IMR-90 (cell line): Measurements from ENCODE around the gene PSMB2. TPM values are rescaled to one million over a fixed set of nuclear protein-coding genes. Genes with fewer than 3 reads are reported as not detected.

Experiments
- ATAC-seq: fragments of 200-7000 bp; cut with Tn5 transposase; 2 replicates; pipeline ENCODE4 v1.9.1; 2020; ENCODE audit warnings: low read depth, mild to moderate bottlenecking, moderate library complexity
- BruUV-seq: library from RNA; stranded (reverse); fragments of 400-500 nt; replicated peaks from 2 replicates; lab custom pipeline; 2021; lab: Mats Ljungman, UMichigan
- CTCF ChIA-PET: fragments of 300-600 bp; formaldehyde crosslinking; extraction: SDS; loops from one replicate; lab custom pipeline; 2021; ENCODE audit warnings: antibody characterized with exemption; lab: Yijun Ruan, JAX
- POLR2A ChIA-PET: fragments of 300-600 bp; sonication (Branson Sonifier 250); formaldehyde crosslinking; loops from one replicate; lab custom pipeline; 2022; ENCODE audit warnings: antibody characterized with exemption; ENCODE audit not compliant: unreplicated experiment; lab: Charles Lee
- DNase-seq: peaks from one replicate; pipeline ENCODE4 v3.0.0; 2013
- H2AFZ ChIP-seq: replicated peaks from 2 replicates; pipeline ENCODE3; 2013; ENCODE audit warnings: low read length, mild to moderate bottlenecking; ENCODE audit not compliant: poor library complexity
- H2AK5ac ChIP-seq: 2 replicates; pipeline ENCODE4 v1.6.1; 2013; ENCODE audit warnings: low read depth, low read length, inconsistent platforms
- H2AK9ac ChIP-seq: replicated peaks from 2 replicates; pipeline ENCODE3; 2013; ENCODE audit warnings: mild to moderate bottlenecking, low read depth, low read length, moderate library complexity; ENCODE audit not compliant: poor library complexity
- H2BK120ac ChIP-seq: 2 replicates; pipeline ENCODE4 v1.6.1; 2013; ENCODE audit warnings: low read depth, low read length, inconsistent platforms
- H2BK15ac ChIP-seq: 3 replicates; pipeline ENCODE4 v1.6.1; 2013; ENCODE audit warnings: low read depth, low read length, inconsistent platforms
- H2BK20ac ChIP-seq: 2 replicates; pipeline ENCODE4 v1.6.1; 2013; ENCODE audit warnings: low read depth, mild to moderate bottlenecking, inconsistent platforms, low read length, moderate library complexity
- H2BK5ac ChIP-seq: 2 replicates; pipeline ENCODE4 v1.6.1; 2013; ENCODE audit warnings: mild to moderate bottlenecking, low read depth, low read length, inconsistent platforms; ENCODE audit not compliant: poor library complexity, severe bottlenecking
- H3K14ac ChIP-seq: replicated peaks from 2 replicates; pipeline ENCODE4 v1.6.1; 2013; ENCODE audit warnings: low read depth, low read length, inconsistent platforms
- H3K18ac ChIP-seq: 2 replicates; pipeline ENCODE4 v1.6.1; 2013; ENCODE audit warnings: low read depth, low read length, control low read depth
- H3K23ac ChIP-seq: 2 replicates; pipeline ENCODE4 v1.6.1; 2013; ENCODE audit warnings: low read depth, low read length, inconsistent platforms
- H3K27ac ChIP-seq: 2 replicates; pipeline ENCODE4 v1.5.1; 2013; ENCODE audit warnings: mild to moderate bottlenecking, control low read depth, low read length; ENCODE audit not compliant: insufficient read depth
- H3K27me3 ChIP-seq: 2 replicates; pipeline ENCODE4 v1.6.1; 2013; ENCODE audit warnings: low read length; ENCODE audit not compliant: control insufficient read depth, insufficient read depth
- H3K36me3 ChIP-seq: 2 replicates; pipeline ENCODE4 v1.6.1; 2013; ENCODE audit warnings: low read length, mixed read lengths; ENCODE audit not compliant: control insufficient read depth, insufficient read depth
- H3K4ac ChIP-seq: 2 replicates; pipeline ENCODE4 v1.6.1; 2013; ENCODE audit warnings: low read depth, low read length, inconsistent platforms
- H3K4me1 ChIP-seq: 2 replicates; pipeline ENCODE4 v1.6.1; 2013; ENCODE audit warnings: low read length, mixed read lengths; ENCODE audit not compliant: control insufficient read depth, insufficient read depth
- H3K4me2 ChIP-seq: 2 replicates; pipeline ENCODE4 v1.6.1; 2013; ENCODE audit warnings: low read depth, mild to moderate bottlenecking, control low read depth, low read length, moderate library complexity
- H3K4me3 ChIP-seq: 2 replicates; pipeline ENCODE4 v1.5.1; 2013; ENCODE audit warnings: low read depth, mild to moderate bottlenecking, control low read depth, low read length, moderate library complexity; ENCODE audit not compliant: insufficient read depth
- H3K56ac ChIP-seq: 2 replicates; pipeline ENCODE4 v1.6.1; 2013; ENCODE audit warnings: low read length, inconsistent platforms; ENCODE audit not compliant: insufficient read depth; ENCODE audit errors: extremely low read depth
- H3K79me1 ChIP-seq, 2 experiments: 2 replicates each; pipeline ENCODE4 v1.6.1; 2013; ENCODE audit warnings: low read length in 2 of 2, inconsistent platforms in 1 of 2, low read depth in 1 of 2
- H3K9ac ChIP-seq: 2 replicates; pipeline ENCODE4 v1.6.1; 2013; ENCODE audit warnings: low read depth, low read length, control low read depth
- H3K9me1 ChIP-seq: 2 replicates; pipeline ENCODE4 v1.6.1; 2013; ENCODE audit warnings: low read length, inconsistent platforms; ENCODE audit not compliant: insufficient read depth
- H3K9me3 ChIP-seq: 2 replicates; pipeline ENCODE4 v1.6.1; 2013; ENCODE audit warnings: low read length; ENCODE audit not compliant: control insufficient read depth, insufficient read depth
- H4K20me1 ChIP-seq: 2 replicates; pipeline ENCODE4 v1.6.1; 2013; ENCODE audit warnings: low read length, inconsistent platforms; ENCODE audit not compliant: insufficient read depth
- H4K5ac ChIP-seq: 2 replicates; pipeline ENCODE4 v1.6.1; 2013; ENCODE audit warnings: mild to moderate bottlenecking, low read depth, low read length, control low read depth
- H4K8ac ChIP-seq, 2 experiments: 2 replicates each; pipeline ENCODE4 v1.6.1; 2013; ENCODE audit warnings: low read depth in 2 of 2, low read length in 2 of 2, control low read depth in 1 of 2, inconsistent platforms in 1 of 2
- H4K91ac ChIP-seq: 2 replicates; pipeline ENCODE4 v1.6.1; 2013; ENCODE audit warnings: low read depth, low read length, inconsistent platforms; ENCODE audit not compliant: insufficient read depth
- BHLHE40 ChIP-seq: fragments of 150-350 bp; IDR thresholded peaks from 2 replicates; pipeline ENCODE4 v1.6.1; 2016; ENCODE audit warnings: mild to moderate bottlenecking, low read depth, low read length
- CHD1 ChIP-seq: IDR thresholded peaks from 2 replicates; pipeline ENCODE4 v1.6.1; 2012; ENCODE audit warnings: low read depth, low read length, improper control_type of control experiment
- MAZ ChIP-seq: IDR thresholded peaks from 2 replicates; pipeline ENCODE4 v1.6.1; 2012; ENCODE audit warnings: low read depth, mild to moderate bottlenecking, low read length, improper control_type of control experiment, moderate library complexity, borderline replicate concordance
- MXI1 ChIP-seq: IDR thresholded peaks from 2 replicates; pipeline ENCODE4 v1.6.1; 2012; ENCODE audit warnings: low read depth, mild to moderate bottlenecking, low read length, moderate library complexity, borderline replicate concordance
- NFE2L2 ChIP-seq: fragments of 150-350 bp; IDR thresholded peaks from 2 replicates; pipeline ENCODE4 v1.6.1; 2016; ENCODE audit warnings: low read depth, mild to moderate bottlenecking, low read length
- RAD21 ChIP-seq: IDR thresholded peaks from 2 replicates; pipeline ENCODE4 v1.6.1; 2012; ENCODE audit warnings: low read length, improper control_type of control experiment
- RFX5 ChIP-seq: IDR thresholded peaks from 2 replicates; pipeline ENCODE4 v1.8.0; 2012; ENCODE audit warnings: low read depth, mild to moderate bottlenecking, low read length, moderate library complexity
- SMC3 ChIP-seq: fragments of 150-350 bp; IDR thresholded peaks from 2 replicates; pipeline ENCODE4 v1.6.1; 2016; ENCODE audit warnings: low read depth, mild to moderate bottlenecking, antibody characterized with exemption, low read length, moderate library complexity
- WGBS, 2 experiments: methylation state at CpG; one replicate each; pipeline versions ENCODE4 v1.1.5 to v1.1.7; 2013; ENCODE audit warnings: missing lambda C conversion rate in 2 of 2; ENCODE audit not compliant: insufficient read length in 1 of 2; ENCODE audit errors: extremely low coverage in 2 of 2; 5-methylcytosine and 5-hydroxymethylcytosine counted together
- dilution Hi-C: fragments of 300-500 bp; cut with HindIII; formaldehyde crosslinking; loops from one replicate; pipeline ENCODE4 v1.14.3; 2018; ENCODE audit warnings: low sequenced_read_pairs; ENCODE audit not compliant: unreplicated experiment
- in situ Hi-C: fragments of 300-500 bp; cut with MboI; formaldehyde crosslinking; loops from 3 replicates; pipeline ENCODE4 v1.14.3; 2019; ENCODE audit warnings: low sequenced_read_pairs, inconsistent platforms, mixed read lengths
- intact Hi-C: fragments of 100-400 bp; cut with micrococcal nuclease; formaldehyde crosslinking; loops from 2 replicates; pipeline ENCODE4 v1.10.0; 2022
- polyA plus RNA-seq, 3 experiments: library from polyadenylated mRNA; depleted of rRNA; stranded (reverse); fragments of >200 nt; gene quantifications; 2 replicates each; pipeline ENCODE4 v1.2.3, GENCODE V29; 2012; ENCODE audit warnings: low replicate concordance in 1 of 3
- total RNA-seq: library from RNA; depleted of rRNA; stranded (reverse); fragments of >200 nt; gene quantifications from 2 replicates; pipeline ENCODE4 v1.2.3, GENCODE V29; 2012
- TF ChIP-seq, protein P1 (sequence below): fragments of 150-350 bp; IDR thresholded peaks from 2 replicates; pipeline ENCODE4 v1.6.1; 2017; ENCODE audit warnings: mild to moderate bottlenecking, antibody characterized with exemption, low read length, low read depth

The PSMB2 gene
- total and polyA plus RNA-seq, 2 of the 4 experiments (the other 2 are of a cell fraction) = 23.8 to 86.2 TPM

DNA sequence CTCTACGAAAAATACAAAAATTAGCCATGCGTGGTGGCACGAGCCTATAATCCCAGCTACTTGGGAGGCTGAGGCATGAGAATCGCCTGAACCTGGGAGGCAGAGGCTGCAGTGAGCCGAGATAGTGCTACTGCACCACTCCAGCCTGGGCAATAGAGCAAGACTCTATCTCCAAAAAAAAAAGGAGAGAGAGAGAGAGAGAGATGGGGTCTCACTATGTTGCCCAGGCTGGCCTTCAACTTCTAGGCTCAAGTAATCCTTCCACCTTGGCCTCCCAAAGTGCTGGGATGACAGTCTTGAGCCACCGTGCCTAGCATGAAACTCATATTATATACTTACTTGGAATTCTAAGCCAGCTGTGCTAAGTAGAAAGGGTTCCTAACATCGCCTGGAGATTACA is 29.7 kb downstream of the PSMB2 start:
- Histone ChIP-seq H3K79me1 (peaks cover 41 to 47% of the 10 kb centered on the region in 2 experiments), H3K9ac (no peak overlapping the region), H4K8ac (no peak overlapping the region), H3K4me2 (no peak overlapping the region), H3K18ac (no peak overlapping the region), H2AK9ac (no peak overlapping the region), H2BK15ac (no peak overlapping the region), H3K9me3 (no peaks in the 10 kb centered on the region), H3K4ac (no peak overlapping the region), H2AFZ (no peak overlapping the region), H4K20me1 (peaks cover 10% of the 10 kb centered on the region; the same call in 1 of the 2 replicates), H3K9me1 (peaks cover 8% of the 10 kb centered on the region), H3K14ac (no peak overlapping the region), H4K91ac (no peak overlapping the region), H3K27ac (no peak overlapping the region), H2BK120ac (no peak overlapping the region), H3K4me3 (no peak overlapping the region), H2BK20ac (no peak overlapping the region), H3K56ac (no peak overlapping the region), H2BK5ac (no peak overlapping the region), H2AK5ac (no peak overlapping the region), H3K27me3 (no peaks in the 10 kb centered on the region), H3K23ac (no peak overlapping the region), H3K4me1 (no peaks in the 10 kb centered on the region), H3K36me3 (peaks cover 21% of the 10 kb centered on the region), H4K5ac (no peak overlapping the region)
- TF ChIP-seq CHD1 = no peak
- TF ChIP-seq NFE2L2 = no peak
- TF ChIP-seq BHLHE40 = no peak
- TF ChIP-seq SMC3 = no peak
- TF ChIP-seq, protein P1, sequence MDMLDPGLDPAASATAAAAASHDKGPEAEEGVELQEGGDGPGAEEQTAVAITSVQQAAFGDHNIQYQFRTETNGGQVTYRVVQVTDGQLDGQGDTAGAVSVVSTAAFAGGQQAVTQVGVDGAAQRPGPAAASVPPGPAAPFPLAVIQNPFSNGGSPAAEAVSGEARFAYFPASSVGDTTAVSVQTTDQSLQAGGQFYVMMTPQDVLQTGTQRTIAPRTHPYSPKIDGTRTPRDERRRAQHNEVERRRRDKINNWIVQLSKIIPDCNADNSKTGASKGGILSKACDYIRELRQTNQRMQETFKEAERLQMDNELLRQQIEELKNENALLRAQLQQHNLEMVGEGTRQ = no peak
- no peak for TF ChIP-seq RFX5
- TF ChIP-seq MXI1 = no peak
- no peak for TF ChIP-seq MAZ
- no peak for TF ChIP-seq RAD21
- ATAC-seq = no peak
- BruUV-seq = no TSS peak
- CTCF ChIA-PET = no interaction called here
- dilution Hi-C loops = no loop called here
- 96% methylated on average over 3 of the region's 7 CpGs; no CpG with 5 or more reads in 1 of the 2 experiments for WGBS, 2 experiments
- DNase-seq = no peak
- in situ Hi-C loops = no loop called here
- POLR2A ChIA-PET = no interaction called here
- intact Hi-C loops = no loop called here
